ENCODE data around the gene PBRM1. TPM values are rescaled to one million over a fixed set of nuclear protein-coding genes. Genes with fewer than 3 reads are reported as not detected.

Gene PBRM1
- total and polyA plus RNA-seq, 2 of the 8 experiments (the other 6 are each of a cell fraction or from before 2014, with no cell fraction given) = 19.3 to 65.8 TPM

DNA sequence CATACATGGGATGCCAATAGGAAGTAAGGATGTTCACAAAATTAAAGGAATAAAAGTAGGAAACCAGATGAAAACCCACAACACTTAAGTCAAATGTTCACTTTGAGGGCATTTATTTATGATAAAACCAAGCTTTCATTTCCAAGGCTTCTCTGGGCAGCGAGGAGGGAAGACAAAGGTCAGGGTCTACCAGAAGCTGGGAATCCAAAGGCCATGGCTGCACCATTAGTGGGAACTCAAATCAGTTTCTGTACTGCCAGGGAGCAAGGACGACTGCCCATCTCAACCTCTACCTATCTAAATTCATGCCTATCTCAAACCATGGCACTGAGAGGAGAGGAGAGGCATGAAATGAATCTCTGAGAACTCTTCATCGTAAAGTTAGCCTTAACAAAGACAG, 22.6 kb downstream of the PBRM1 start:
- no peak overlapping the region for H3K4ac ChIP-seq (replicated peaks; ENCODE audit: insufficient read length, low read depth, low read length)
- no peak overlapping the region for H2AFZ ChIP-seq (ENCODE audit: low read length)
- no peak overlapping the region for H4K8ac ChIP-seq (ENCODE audit: extremely low read depth, insufficient read depth, low read length)
- H3K14ac ChIP-seq (ENCODE audit: insufficient read length) = no peak overlapping the region
- H3K18ac ChIP-seq (ENCODE audit: extremely low read depth, low read length) = no peak overlapping the region
- H3K27me3 ChIP-seq (replicated peaks in 1 of 4; ENCODE audit: control insufficient read depth in 3 of 4, extremely low read depth in 1 of 4, insufficient read depth in 3 of 4, low read length in 3 of 4) = no peaks in the 10 kb centered on the region
- H3K36me3 ChIP-seq (ENCODE audit: control insufficient read depth in 2 of 4, insufficient read depth in 4 of 4, low read length in 3 of 4) = peaks cover 12 to 34% (median 18%) of the 10 kb centered on the region in 4 experiments
- no peak overlapping the region for H2AK5ac ChIP-seq (ENCODE audit: low read depth, low read length)
- H2BK15ac ChIP-seq (ENCODE audit: low read length) = no peak overlapping the region
- peaks cover 0 to 2% of the 10 kb centered on the region in 2 experiments for H4K20me1 ChIP-seq (replicated peaks in 1 of 2; ENCODE audit: control insufficient read depth in 1 of 2, insufficient read depth in 2 of 2, low read length in 2 of 2)
- ChIA-PET POLR2A (ENCODE audit: partially characterized antibody) (no interaction called here), CTCF (ENCODE audit: partially characterized antibody) (no interaction called here)
- no peak overlapping the region for H3K27ac ChIP-seq (ENCODE audit: low read depth, low read length)
- H3K79me1 ChIP-seq (ENCODE audit: low read depth, low read length) = no peaks in the 10 kb centered on the region; the same call in 1 of the 2 replicates
- H3K23me2 ChIP-seq (ENCODE audit: low read depth, low read length) = no peaks in the 10 kb centered on the region
- no peak overlapping the region for H2BK120ac ChIP-seq (replicated peaks; ENCODE audit: low read depth, low read length)
- H2BK5ac ChIP-seq (ENCODE audit: low read depth, low read length) = no peak overlapping the region
- TF ChIP-seq BRCA1 (IDR thresholded peaks at IDR 0.05; ENCODE audit: low read depth, low read length) (no peak), SIN3A (conservative IDR thresholded peaks at IDR 0.05 in 1 of 2, IDR thresholded peaks at IDR 0.05 in 1 of 2; ENCODE audit: low read depth in 1 of 2, low read length in 2 of 2) (no peak), YY1 (IDR thresholded peaks at IDR 0.05; ENCODE audit: low read depth, low read length) (no peak), CREB1 (IDR thresholded peaks at IDR 0.05) (no peak), RXRA (IDR thresholded peaks at IDR 0.05; ENCODE audit: insufficient read depth, low read depth, low read length) (no peak), JUN (IDR thresholded peaks at IDR 0.05; ENCODE audit: low read depth, low read length) (no peak), SUZ12 (IDR thresholded peaks at IDR 0.05; ENCODE audit: low read length) (no peak), SP1 (IDR thresholded peaks at IDR 0.05; ENCODE audit: low read depth, low read length) (no peak), SP2 (IDR thresholded peaks at IDR 0.05; ENCODE audit: low read length) (no peak)
- no peak overlapping the region for H4K5ac ChIP-seq (ENCODE audit: insufficient read length, low read depth, low read length)
- H4K91ac ChIP-seq (replicated peaks; ENCODE audit: insufficient read length, low read length) = no peak overlapping the region
- no peak overlapping the region for H3K9ac ChIP-seq (replicated peaks in 1 of 4; ENCODE audit: extremely low read depth in 1 of 4, low read depth in 3 of 4, low read length in 3 of 4)
- no peaks in the 10 kb centered on the region for H3K79me2 ChIP-seq (ENCODE audit: control insufficient read depth in 1 of 2, insufficient read depth in 2 of 2, low read length in 2 of 2)
- H2BK20ac ChIP-seq (ENCODE audit: low read length) = no peak overlapping the region
- H3K56ac ChIP-seq (replicated peaks; ENCODE audit: insufficient read length, low read depth, low read length) = no peak overlapping the region
- H3K4me1 ChIP-seq (replicated peaks in 1 of 4; ENCODE audit: control insufficient read depth in 3 of 4, insufficient read depth in 4 of 4, low read length in 3 of 4) = no peaks in the 10 kb centered on the region
- FAIRE-seq (no peak), DNase-seq (ENCODE audit: low read depth in 1 of 2, low spot score in 2 of 2) (no peak)
- H3K4me3 ChIP-seq (ENCODE audit: extremely low read depth in 1 of 4, insufficient read depth in 2 of 4, low read depth in 3 of 4, low read length in 4 of 4) = no peak overlapping the region
- no peaks in the 10 kb centered on the region for H3K9me3 ChIP-seq (ENCODE audit: insufficient read depth in 2 of 2, low read depth in 1 of 2, low read length in 1 of 2)
- H3K23ac ChIP-seq (ENCODE audit: insufficient read length) = no peak overlapping the region
- H3K4me2 ChIP-seq (ENCODE audit: insufficient read depth in 1 of 2, low read depth in 2 of 2, low read length in 2 of 2) = no peak overlapping the region
- 80% methylated on average over 3 of the region's 3 CpGs; no CpG with 5 or more reads in 1 of the 2 experiments for WGBS, 2 experiments (ENCODE audit: extremely low coverage in 1 of 2, insufficient coverage in 1 of 2, insufficient read length in 1 of 2, insufficient replicate concordance in 2 of 2, low coverage in 1 of 2, low lambda C conversion rate in 2 of 2, missing lambda C conversion rate in 1 of 2)
- H2BK12ac ChIP-seq (ENCODE audit: low read depth, low read length) = no peak overlapping the region

All from H1 (cell line).